Kidney glomerular epithelial cell (primary cell): ENCODE measurements around the gene MBD5.
"Not testable (repeated sequence)": the region's sequence is repeated elsewhere in the genome, so short reads cannot be mapped to it uniquely, and the experiment has no call there.

ENCODE experiments used
- DNase-seq: peaks from one replicate; lab custom pipeline; 2025; lab: John Stamatoyannopoulos, UW

The MBD5 gene

DNA sequence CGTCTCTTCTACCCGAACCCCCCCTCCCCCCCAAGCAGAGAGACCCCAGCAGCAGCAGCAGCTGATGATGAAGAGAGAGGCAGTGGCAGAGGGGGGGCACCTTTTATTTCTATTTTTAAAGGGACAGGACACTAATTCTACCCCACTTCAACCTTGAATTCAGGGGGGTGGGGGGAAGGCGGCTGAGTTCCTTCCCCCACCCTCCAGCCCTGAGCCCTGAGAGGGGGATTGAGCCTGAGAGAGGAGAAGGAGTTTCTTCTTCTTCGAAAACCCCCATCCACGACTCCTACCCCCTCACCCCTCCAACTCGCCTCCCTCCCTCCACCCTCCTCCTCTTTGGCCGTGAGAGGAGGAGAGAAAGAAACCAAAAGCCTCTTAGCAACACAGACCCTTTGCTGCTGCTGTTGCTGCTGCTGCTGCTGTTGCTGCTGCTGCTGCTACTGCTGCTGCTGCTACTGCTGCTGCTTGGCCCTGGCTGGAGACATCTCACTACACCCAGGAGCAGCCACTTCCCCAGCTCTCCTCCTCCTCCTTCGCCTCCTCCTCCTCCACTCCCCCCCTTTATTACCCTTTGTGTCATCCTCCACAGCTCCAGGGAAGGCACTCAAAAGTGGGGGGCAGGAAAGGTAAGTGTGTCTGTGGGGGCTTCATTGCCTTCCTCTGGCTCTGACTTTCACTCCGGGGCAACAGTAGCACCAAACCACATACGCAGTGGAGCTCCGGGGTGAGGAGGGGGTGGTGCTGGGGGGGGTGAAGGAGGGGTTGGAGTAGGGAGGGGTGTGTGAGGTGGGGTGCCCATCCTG, at the start of gene MBD5:
Gene MBD5, plus strand, starts transcription at position 33 of the 803 bp plus-strand sequence.
- no peak for DNase-seq

DNA sequence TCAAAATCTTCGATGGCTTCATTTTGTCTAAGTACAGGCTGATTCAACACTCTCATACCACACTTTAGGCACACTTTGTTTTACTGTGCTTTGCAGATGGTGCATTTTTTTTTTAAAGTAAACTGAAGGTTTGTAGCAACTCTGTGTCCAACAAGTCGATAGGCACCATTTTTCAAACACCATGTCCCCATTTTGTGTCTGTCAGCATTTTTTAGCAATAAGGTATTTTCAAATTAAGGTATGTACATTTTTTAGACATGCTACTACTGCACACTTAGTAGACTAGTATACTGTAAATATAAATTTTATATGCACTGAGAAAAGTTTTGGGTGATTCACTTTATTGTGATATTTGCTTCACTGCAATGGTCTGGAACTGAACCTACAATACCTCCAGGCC, 44.8 kb upstream of the MBD5 start:
- DNase-seq = no peak

DNA sequence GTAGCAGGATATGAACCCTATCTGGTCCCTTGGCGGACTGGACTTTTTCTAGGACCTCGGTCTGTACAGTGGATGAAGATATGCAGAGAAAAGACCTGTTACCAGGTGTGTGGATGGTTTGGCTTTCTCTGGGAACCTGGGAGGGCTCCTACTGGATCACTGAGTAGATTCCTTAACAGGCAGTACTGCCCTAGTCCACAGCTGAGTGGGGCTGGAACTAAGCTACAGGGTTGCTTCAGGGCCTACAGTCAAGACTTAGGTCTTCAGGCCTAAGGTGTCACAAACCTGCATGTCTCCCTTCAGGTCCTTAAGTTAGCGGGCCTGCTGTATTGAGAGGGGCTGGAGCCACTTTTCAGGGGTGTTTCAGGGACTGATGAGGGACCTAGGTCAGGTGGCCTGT, 43.2 kb upstream of the MBD5 start:
- DNase-seq = no peak

DNA sequence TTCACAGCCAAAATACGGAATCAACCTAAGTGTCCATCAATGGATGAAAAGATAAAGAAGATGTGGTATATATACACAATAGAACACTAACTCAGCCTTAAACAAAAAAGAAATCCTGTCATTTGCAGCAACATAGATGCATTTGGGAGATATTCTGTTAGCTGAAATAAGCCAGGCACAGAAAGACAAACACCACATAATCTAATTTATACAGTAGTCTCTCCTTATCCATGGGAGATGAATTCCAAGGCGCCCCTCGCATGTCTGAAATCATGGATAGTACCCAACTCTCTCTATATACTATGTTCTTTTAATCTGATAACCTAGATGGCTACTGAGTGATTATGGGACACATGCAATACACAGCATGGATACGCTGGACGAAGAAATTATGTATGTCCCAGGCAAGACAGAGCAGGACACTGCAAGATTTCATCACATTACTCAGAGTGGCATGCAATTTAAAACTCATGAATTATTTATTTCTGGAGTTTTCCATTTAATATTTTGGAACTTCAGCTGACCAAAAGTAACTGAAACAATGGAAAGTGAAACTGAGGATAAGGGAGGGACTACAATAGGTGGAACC, 39.9 kb upstream of the MBD5 start:
- no peak for DNase-seq

DNA sequence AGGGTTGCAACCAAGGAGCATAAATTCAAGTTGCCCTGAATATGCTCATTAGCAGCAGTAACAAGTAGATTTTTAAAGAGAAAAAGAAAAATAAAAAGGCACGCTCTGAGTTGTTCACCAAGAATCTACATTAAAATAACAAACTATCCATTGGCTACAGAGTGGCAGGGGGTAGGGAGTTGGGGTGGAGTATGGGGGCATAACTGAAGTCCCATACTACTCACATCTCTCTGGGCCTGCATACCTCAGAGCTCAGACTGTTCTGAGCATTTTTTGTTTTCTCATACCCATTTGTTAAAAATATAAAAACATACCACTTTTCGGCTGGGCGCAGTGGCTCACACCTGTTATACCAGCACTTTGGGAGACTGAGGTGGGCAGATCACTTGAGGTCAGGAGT, 31.8 kb upstream of the MBD5 start:
- no peak for DNase-seq

DNA sequence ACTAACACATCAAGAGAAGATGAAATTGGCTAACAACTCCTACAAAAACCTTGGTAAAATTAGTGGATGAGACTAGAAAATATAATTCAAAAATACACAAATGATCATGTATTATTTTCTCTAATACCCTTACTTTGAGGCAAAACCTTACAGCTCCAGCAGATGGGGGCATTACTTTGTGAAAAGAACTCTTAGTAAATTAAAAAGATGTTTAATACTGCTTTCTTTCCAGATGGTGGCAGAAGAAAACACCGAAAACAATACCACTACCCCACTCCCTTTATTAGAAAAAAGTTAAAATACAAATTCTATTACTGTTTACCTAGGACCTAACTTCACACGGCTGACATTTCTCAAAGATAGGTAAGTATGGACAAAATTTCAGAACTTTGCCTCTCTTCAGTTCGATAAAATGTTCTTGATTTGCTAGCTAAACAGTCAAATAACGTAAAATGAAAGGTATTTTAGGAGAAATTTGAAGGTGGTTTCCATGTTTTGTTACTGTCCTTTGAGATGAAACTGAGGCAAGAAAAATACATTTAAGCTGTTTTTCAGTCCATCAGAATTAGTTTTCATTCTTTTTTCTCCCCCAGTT, 31.0 kb upstream of the MBD5 start:
- DNase-seq = peak; percentile 72

DNA sequence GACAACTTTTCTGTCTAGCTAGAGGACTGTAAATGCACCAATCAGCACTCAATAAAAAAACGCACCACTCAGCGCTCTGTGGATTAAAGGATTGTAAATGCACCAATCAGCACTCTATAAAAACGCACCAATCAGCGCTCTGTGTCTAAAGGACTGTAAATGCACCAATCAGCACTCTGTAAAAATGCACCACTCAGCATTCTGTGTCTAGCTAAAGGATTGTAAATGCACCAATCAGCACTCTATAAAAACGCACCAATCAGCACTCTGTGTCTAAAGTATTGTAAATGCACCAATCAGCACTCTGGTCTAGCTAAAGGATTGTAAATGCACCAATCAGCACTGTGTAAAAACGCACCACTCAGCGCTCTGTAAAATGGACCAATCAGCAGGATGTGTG, 25.9 kb upstream of the MBD5 start:
- not testable (repeated sequence) for DNase-seq

DNA sequence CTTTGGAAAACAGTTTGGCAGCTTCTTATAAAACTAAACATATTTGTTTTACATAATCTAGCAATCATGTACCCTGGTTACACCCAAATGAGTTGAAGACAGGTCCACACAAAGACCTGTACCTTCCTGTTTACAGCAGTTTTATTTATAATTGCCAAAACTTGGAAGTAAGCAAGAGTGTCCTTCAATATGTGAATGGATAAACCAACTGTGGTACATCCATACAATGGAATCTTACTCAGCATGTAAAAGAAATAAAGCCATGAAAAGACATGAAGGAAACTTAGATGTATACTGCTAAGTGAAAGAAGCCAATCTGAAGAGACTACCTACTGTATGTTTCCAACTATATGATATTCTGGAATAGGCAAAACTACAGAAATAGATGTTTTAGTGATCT, 24.1 kb upstream of the MBD5 start:
- DNase-seq = no peak

DNA sequence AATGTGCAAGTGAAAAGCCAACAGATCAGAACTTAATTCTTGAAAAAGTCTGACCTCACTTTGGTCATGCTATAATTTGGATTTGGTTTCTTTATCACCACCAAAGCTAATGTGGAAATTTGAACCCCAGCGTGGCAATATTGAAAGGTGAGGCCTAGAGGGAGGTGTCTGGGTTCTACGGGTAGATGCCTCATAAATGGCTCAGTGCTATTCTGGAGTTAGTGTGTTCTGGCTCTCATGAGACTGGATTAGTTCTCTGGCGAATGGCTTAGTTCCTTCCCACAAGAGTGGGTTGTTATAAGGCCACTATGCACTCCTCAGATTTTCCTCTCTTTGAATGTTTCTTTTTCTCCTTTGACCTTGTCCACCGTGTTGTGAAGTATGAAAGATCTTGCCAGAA, 22.7 kb upstream of the MBD5 start:
- no peak for DNase-seq

DNA sequence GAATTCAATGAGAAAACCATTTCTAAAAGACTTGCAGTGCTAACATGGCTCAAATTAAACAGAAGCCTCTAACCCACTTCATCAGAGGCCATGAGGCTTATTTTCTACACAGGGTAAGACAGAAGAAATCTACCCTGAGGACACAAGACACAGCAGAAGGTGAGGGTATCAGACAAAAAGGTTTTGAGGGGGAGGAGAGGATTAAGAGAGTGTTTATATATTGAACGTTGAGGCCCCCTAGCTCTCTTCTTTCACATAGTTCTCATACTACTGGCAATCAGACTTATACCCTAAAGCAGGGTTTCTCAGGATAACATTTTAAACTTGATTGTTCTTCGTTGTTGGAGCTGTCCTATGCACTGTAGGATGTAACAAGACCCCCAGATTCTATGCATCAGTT, 21.8 kb upstream of the MBD5 start:
- DNase-seq = no peak

DNA sequence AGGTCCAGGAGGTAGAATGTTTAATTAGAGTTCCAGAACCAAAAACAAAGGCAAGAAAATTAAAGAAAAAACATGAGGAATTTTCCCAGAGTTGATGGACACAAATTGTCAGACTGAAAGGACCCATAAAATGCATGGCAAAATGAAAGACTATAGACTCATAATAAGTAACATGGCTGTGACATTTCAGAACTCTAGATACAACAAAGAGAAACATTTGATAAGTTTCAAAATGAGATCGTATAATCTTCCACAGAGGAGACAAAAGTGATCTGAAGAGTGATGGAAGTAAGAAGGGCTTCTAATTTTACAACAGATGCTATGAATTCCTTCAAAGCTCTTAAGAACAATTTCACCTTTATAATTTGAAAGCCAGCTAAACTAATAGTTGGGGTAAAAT, 20.8 kb upstream of the MBD5 start:
- DNase-seq = no peak

DNA sequence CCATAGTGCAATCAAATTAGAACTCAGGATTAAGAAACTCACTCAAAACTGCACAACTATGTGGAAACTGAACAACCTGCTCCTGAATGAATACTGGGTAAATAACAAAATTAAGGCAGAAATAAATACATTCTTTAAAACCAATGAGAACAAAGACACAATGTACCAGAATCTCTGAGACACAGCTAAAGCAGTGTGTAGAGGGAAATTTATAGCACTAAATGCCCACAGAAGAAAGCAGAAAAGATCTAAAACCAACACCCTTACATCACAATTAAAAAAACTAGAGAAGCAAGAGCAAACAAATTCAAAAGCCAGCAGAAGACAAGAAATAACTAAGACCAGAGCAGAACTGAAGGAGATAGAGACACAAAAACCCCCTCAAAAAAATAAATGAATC, 18.5 kb upstream of the MBD5 start:
- not testable (repeated sequence) for DNase-seq

DNA sequence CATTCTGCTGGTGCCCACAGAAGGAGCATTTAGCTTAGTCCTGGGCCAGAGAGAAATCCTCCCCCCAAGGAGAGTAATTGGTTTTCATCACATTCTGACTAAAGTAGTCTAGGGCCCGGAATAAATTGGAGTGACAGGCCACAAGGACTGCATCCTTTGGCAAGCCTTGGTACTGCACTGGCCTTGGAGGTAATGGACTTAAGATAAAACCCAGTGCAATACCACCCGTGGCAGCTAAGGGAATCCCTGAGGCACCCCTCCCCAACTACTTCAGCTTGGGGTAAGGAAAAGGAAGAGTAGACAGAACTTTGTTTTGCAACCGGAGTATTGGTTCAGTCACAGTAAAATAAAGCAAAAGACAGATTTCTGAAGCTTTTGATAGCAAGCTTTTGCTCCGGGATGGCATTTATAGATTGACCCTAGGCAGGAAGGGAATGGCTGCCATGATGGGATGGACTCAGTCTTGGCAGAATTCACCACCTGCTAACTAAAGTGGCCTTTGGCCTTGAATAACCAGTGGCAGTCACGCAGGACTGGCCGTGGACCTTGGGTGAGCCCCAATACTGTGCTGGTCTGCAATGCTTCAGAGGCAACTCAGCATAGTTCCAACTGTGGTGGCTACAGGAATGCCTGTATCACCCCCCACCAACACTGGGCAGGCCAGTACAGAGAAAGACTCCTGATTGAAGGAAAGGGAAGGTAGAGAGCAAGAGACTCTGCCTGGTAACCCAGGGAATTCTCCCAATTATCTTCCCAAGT, 14.5 kb upstream of the MBD5 start:
- DNase-seq = no peak

DNA sequence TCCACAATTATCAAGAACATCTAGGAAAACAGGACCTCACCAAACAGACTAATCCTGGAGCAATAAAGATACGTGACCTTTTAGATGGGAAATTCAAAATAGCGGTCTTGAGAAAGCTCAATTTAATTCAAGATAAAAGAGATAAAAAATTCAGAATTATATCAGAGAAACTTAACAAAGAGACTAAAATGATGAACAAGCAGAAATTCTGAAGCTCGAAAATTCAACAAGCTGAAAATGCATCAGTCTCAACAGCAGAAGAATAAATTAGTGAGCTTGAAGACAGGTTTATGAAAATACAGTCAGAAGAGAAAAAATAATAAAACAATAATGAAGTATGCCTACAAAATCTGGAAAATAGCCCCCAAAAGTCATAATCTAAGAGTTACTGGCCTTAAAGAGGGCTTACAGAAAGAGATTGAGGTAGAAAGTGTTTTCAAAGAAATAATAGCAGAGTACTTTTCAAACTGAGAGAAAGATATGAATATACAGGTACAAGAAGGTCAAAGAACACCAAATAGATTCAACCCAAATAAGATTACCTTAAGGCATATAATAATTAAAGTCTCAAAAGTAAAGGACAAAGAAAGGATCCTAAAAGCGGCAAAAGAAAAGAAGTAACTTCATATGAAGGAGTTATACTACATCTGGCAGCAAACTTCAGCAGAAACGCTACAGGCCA, 13.5 kb upstream of the MBD5 start:
- DNase-seq = no peak

DNA sequence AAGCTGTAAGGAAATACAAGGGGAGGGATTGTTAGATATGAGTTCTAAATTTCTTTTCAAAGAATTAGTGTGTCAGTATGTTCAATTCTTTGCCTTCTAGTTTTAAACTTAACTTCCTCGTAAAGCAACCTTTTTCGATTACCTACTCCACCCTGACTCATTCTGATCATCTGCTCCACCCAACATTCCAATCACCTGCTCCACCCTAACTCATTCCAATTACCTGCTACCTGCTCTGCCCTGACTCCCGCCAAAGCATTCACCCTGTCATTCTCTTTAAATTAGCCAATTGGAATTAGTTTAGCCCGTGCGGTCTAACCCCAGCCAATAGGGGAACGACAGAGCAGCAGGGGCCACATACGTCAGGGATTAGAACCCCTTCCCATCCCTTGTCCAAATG, 12.5 kb upstream of the MBD5 start:
- DNase-seq = not testable (repeated sequence)

DNA sequence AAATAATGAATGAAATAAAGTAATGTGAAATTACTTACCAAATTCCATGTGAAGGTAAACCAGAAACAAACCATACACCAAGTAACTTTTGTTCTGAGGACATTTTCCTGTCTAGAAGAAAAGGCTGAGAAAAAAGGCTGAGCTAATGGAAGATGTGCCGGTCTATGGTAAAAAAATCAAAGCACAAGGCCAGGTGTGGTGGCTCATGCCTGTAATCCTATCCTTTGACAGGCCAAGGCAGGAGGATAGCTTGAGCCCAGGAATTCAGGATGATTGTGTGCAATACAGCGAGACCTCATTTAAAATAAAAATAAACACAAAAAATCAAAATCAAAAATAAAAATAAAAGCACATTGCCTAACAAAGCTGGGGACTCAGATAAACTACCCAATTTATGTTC, 7.0 kb upstream of the MBD5 start:
- DNase-seq = no peak

DNA sequence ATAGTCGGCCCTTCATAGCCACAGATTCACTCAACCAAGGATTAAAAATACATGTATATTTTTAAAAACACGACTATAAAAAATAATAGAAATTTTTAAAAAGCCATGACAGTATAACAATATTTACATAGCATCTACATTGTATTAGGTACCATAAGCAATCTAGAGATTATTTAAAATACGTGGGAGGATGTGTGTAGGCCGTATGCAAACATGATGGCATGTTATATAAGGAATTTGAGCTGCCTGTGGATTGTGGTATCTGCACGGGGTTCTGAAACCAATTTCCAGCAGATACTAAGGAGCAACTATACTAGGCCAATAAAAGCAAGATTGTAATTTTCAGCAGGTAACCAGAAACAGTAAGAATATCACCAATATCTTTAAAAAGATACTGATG, 6.3 kb upstream of the MBD5 start:
- DNase-seq = no peak

DNA sequence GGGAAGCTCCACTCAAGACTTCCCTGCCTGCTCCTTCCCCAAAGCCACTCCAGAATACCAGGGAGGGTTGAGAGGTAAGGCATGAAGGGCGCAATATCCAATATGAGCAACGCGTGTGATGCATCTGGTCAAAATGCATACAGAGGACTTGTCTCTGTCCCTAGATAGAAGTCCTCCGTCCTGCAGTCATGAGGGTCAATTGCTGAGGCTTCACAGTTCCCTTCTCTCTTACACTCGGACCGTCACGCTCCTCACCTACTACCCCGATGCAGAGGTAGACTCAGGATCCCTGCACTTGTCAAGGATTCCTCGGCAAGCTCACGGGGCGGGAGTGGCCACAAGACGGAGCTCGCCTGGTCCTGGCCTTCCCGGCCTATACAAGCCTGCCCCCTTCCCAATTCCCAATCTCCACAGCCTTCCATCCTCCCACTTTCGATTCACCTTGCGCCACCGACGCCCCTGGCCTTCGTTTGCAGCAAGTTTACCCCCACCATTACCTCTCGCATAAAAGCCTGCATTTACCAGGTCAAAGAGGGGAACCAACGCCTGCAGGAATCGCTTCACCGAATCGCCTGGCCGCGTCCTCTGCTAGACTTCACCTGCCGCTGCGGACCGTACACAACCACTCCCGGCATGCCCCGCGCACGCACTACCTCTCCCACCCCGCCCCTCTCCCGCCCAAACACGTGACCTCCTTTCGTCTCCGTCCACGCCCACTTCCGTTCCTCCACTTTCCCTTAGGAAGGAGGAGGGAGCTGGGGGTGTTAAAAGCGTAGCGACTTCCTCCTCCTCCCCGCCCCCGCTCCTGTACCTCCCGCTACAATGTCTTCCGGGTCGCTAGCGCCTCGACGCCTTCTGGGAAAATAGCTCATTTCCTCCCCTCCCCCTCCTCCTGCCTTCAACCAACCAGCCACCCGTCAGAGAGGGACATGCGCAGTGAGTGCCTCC, 506 bp upstream of the MBD5 start, which contains the start of gene ORC4:
Gene ORC4, minus strand, starts transcription at position 627 of the 948 bp plus-strand sequence. CDS start 44,779 bp downstream, outside the sequence.
- DNase-seq = peak; percentile 99

DNA sequence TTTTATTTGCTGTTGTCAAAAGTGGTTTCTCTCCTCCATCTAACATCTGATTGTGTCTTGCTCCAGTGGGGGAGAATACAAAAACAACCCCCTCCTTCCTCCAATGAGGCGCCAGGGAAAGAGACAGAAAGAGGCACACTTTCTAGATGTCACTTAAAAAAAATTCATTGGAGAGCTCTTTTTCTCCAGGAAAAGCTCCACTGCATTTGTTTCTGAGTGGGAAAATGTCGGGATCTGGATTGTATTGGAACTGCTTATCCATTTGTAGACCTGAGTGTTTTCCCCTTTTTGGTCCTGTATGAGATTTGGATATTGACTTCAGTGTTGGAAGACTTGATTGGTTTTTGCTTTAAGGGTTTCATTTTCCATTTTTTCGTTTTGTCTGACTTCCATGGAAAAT, 995 bp downstream of the MBD5 start:
- no peak for DNase-seq

DNA sequence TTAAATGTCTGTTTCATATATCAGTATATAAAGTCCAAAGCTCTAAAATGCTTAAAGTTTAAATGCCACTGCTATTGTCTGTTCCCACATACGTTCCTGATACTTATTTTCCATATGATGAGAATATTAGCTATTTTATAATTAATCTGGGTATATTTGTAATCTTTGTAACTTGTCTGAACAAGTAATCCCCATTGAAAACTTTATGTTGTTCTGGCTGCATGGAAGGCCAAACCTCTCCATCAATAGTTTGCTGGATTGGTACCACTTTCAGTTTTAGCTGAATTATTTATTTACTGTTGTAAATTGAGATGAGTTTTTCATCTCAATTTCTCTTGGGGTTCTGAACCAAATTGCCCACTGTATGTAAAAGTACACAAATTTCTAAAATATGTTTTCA, 1.5 kb downstream of the MBD5 start:
- no peak for DNase-seq

DNA sequence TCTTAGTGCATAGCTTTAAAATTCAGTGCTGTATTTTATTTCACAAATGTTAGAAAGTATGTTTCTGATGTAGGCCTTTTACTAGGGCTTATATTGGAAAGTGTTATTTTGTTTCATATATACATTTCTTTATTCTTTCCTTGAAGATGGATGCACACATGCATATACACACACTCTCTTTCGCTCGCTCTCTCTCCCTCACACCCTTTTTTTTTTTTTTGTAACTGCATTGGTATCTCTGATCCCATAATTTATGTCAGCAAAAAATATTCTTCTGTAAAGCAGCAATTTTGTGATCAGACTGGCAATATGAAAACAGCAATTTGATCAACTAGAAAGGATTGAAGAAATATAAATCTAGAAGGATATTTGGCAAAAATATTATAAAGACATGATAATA, 2.0 kb downstream of the MBD5 start:
- no peak for DNase-seq
